Choroid plexus epithelial cell (primary cell): Measurements from ENCODE around the gene UGT2B11.
"Not testable (repeated sequence)": the region's sequence is repeated elsewhere in the genome, so short reads cannot be mapped to it uniquely, and the experiment has no call there.

Experiments used
- DNase-seq: peaks from one replicate; pipeline ENCODE4 v3.0.0-alpha.2; 2010; ENCODE audit warnings: low read depth
- H3K4me3 ChIP-seq: 2 replicates; pipeline ENCODE4 v1.5.1; 2011; ENCODE audit warnings: low read depth, mild to moderate bottlenecking, control low read depth, low read length, moderate library complexity
- TF ChIP-seq, protein P1 (sequence below): conservative IDR thresholded peaks from 2 replicates; pipeline ENCODE4 v1.5.1; 2011; ENCODE audit warnings: low read depth, mild to moderate bottlenecking, control low read depth, inconsistent platforms, low read length, moderate library complexity

The UGT2B11 gene

DNA sequence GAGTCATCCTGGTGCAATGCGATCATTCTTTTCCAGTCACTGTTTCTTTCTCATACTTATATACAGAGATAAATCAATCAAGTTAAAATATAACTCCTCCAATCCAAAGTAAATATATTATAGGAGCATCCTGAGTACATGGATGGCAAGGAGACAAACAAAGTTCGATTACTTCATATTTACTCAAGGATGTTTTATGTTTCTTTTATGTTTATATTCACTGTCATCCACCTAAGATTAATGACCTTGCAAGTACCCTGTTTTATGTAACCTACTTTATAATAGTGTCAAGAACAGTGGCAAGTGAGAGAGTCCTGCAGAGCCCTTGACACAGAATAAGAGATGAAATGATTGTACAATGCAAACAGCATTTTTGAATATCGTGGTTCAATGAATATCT, at the start of gene UGT2B11:
UGT2B11 (minus strand) TSS at position 33 of the 400 bp plus-strand sequence; CDS start at position 7, 26 bp downstream.
- TF ChIP-seq, protein P1, sequence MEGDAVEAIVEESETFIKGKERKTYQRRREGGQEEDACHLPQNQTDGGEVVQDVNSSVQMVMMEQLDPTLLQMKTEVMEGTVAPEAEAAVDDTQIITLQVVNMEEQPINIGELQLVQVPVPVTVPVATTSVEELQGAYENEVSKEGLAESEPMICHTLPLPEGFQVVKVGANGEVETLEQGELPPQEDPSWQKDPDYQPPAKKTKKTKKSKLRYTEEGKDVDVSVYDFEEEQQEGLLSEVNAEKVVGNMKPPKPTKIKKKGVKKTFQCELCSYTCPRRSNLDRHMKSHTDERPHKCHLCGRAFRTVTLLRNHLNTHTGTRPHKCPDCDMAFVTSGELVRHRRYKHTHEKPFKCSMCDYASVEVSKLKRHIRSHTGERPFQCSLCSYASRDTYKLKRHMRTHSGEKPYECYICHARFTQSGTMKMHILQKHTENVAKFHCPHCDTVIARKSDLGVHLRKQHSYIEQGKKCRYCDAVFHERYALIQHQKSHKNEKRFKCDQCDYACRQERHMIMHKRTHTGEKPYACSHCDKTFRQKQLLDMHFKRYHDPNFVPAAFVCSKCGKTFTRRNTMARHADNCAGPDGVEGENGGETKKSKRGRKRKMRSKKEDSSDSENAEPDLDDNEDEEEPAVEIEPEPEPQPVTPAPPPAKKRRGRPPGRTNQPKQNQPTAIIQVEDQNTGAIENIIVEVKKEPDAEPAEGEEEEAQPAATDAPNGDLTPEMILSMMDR, result no peak
- no peak within 1 kb of the TSS for H3K4me3 ChIP-seq
- no peak for DNase-seq

- not testable (repeated sequence) for DNase-seq, H3K4me3 ChIP-seq
Observed at GRCh38 chr4:69253147-69253772, 38.7 kb upstream of the UGT2B11 start.

DNA sequence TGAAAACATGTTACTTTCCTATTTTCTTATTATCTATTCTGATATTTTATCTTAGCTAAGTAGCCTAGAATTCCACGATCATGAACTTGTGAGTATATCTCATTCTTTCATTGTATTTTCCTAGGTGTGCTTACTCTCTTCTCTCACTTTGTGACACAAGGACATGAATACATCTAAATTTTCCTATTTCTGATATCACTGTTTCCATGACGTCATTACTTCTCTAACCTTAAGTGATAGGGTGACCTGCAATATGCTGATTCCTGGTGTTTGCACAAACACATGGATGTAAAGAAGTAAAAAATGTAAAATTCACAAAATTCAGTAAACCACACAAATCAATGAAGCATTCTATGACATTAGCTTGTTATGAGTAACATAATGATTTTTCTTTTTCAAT, 36.3 kb upstream of the UGT2B11 start:
- not testable (repeated sequence) for DNase-seq, H3K4me3 ChIP-seq

DNA sequence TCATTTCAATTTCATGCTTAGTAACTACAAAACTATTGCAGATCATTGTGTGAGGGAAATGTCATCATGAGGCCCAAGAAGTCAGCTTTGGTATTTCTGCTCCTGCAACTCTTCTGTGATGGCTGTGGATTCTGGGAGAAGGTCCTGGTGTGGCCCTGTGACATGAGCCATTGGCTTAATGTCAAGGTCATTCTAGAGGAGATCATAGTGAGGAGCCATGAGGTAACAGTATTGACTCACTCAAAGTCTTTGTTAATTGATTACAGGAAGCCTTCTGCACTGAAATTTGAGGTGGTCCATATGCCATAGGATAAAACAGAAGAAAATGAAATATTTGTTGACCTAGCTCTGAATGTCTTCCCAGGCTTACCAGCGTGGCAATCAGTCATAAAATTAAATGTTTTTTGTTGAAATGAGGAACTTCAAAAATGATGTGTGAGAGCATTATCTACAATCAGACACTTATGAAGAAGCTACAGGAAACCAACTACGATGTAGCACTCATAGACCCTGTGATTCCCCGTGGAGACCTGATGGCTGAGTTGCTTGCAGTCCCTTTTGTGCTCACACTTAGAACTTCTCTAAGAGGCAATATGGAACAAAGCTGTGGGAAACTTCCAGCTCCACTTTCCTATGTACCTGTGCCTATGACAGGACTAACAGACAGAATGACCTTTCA, 28.2 kb upstream of the UGT2B11 start:
- not testable (repeated sequence) for DNase-seq, H3K4me3 ChIP-seq

DNA sequence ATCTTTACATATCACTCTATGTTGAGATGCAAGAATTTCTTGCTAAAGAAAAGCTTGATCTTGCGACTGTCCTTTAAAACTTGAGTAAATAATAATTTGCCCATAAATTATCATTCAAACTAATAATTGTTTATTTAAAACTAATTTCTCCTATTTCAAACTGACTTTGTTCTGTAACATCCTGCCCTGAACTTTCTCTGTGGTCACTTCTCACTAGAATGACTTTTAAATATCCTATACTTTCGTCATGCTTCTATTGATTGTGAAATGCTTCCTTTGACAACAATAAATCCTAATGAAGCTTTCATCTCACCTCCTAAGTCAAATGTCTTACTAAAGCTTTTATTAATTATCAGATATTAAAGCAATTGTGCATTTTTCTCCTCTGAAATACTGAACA, 27.2 kb upstream of the UGT2B11 start:
- H3K4me3 ChIP-seq, DNase-seq: not testable (repeated sequence)

DNA sequence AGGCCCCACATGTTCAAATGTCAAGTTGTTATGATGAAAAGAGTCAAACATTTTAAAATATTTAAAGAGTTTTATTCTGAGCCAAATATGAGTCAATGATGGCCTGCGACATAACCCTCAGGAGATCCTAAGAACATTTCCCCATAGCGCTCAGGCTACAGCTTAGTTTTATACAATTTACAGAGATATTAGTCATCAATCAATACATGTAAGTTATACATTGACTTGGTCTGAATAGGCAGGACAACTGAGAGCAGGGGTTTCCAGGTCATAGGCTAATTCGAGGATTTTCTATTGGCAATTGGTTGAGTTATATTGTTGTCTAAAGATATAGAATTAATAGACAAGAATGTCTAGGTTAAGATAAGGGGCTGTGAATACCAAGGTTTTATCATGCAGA, 26.2 kb upstream of the UGT2B11 start:
- DNase-seq, H3K4me3 ChIP-seq: not testable (repeated sequence)

- TF ChIP-seq, protein P1, result no peak
- DNase-seq, result no peak
- no peak overlapping the region for H3K4me3 ChIP-seq
Observed at GRCh38 chr4:69239557-69240168, 25.1 kb upstream of the UGT2B11 start.

DNA sequence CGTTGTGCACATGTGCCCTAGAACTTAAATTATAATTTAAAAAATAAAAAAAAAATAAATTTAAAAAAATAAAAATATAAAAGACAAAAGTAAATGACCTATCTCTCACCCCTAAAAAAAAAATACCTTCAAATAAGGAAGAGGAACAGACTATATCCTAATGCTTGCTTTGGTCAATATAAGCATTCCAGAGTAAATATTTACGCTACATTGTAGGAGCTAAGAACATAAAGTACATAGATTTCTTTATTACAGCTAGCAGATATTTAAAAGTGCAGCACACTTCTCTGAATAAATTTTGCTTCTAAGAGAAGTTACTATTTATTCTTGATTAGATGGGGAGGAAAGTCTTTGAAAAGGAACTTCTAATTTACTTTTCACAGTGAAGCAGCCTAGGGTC, 24.5 kb upstream of the UGT2B11 start:
- no peak overlapping the region for H3K4me3 ChIP-seq
- TF ChIP-seq, protein P1, result no peak
- no peak for DNase-seq

- TF ChIP-seq, protein P1, result no peak
- no peak overlapping the region for H3K4me3 ChIP-seq
- DNase-seq, result no peak
Observed at GRCh38 chr4:69224891-69225290, 10.3 kb upstream of the UGT2B11 start.

DNA sequence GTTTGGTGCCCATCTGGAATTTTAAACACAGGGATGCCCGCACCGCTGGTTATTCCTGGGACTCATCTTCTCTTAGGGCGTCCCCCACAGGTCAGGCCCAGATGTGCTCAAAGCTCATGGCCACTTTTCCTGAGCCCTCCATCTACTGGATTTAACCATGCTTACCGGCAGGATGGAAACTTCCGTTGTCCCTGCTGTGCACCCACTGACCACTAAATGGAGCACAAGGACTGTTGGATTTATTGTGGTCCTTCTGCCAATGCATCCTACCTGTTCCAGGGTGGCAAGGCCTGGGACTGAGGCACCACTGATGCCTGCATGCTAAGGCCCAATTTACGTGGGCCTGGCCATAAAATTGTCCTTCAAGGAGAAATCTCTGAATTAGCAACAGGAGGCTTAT, 8.7 kb upstream of the UGT2B11 start:
- not testable (repeated sequence) for DNase-seq, H3K4me3 ChIP-seq

DNA sequence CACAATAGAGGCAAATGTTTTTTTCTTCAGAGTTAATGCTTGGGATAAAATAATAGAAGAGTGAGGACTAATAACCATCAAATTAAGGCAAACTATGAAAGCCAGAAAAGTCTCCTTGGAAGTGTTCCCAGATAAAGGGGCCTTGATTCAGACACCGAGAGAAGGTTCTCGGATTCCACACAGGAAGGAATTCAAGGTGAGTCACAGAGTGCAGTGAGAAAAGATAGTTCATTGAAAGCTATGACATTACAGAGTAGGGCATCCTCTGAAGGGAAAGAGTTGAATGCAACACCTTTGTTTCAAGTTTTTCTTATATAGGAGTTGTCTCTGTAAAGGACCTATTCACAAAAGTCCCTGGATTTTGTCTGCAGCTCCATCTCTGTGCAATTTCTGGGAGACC, 3.9 kb upstream of the UGT2B11 start:
- not testable (repeated sequence) for DNase-seq, H3K4me3 ChIP-seq
